IMR-90 (cell line): ENCODE data around the gene FNDC3B. TPM values are rescaled to one million over a fixed set of nuclear protein-coding genes. Genes with fewer than 3 reads are reported as not detected.

ENCODE experiments used
- ATAC-seq: fragments of 200-7000 bp; cut with Tn5 transposase; 2 replicates; pipeline ENCODE4 v1.9.1; 2020; ENCODE audit warnings: low read depth, mild to moderate bottlenecking, moderate library complexity
- BruUV-seq: library from RNA; stranded (reverse); fragments of 400-500 nt; replicated peaks from 2 replicates; lab custom pipeline; 2021; lab: Mats Ljungman, UMichigan
- CTCF ChIA-PET: fragments of 300-600 bp; formaldehyde crosslinking; extraction: SDS; loops from one replicate; lab custom pipeline; 2021; ENCODE audit warnings: antibody characterized with exemption; lab: Yijun Ruan, JAX
- POLR2A ChIA-PET: fragments of 300-600 bp; sonication (Branson Sonifier 250); formaldehyde crosslinking; loops from one replicate; lab custom pipeline; 2022; ENCODE audit warnings: antibody characterized with exemption; ENCODE audit not compliant: unreplicated experiment; lab: Charles Lee
- DNase-seq: peaks from one replicate; pipeline ENCODE4 v3.0.0; 2013
- H2AFZ ChIP-seq: replicated peaks from 2 replicates; pipeline ENCODE3; 2013; ENCODE audit warnings: low read length, mild to moderate bottlenecking; ENCODE audit not compliant: poor library complexity
- H2AK5ac ChIP-seq: 2 replicates; pipeline ENCODE4 v1.6.1; 2013; ENCODE audit warnings: low read depth, low read length, inconsistent platforms
- H2AK9ac ChIP-seq: replicated peaks from 2 replicates; pipeline ENCODE3; 2013; ENCODE audit warnings: mild to moderate bottlenecking, low read depth, low read length, moderate library complexity; ENCODE audit not compliant: poor library complexity
- H2BK120ac ChIP-seq: 2 replicates; pipeline ENCODE4 v1.6.1; 2013; ENCODE audit warnings: low read depth, low read length, inconsistent platforms
- H2BK15ac ChIP-seq: 3 replicates; pipeline ENCODE4 v1.6.1; 2013; ENCODE audit warnings: low read depth, low read length, inconsistent platforms
- H2BK20ac ChIP-seq: 2 replicates; pipeline ENCODE4 v1.6.1; 2013; ENCODE audit warnings: low read depth, mild to moderate bottlenecking, inconsistent platforms, low read length, moderate library complexity
- H2BK5ac ChIP-seq: 2 replicates; pipeline ENCODE4 v1.6.1; 2013; ENCODE audit warnings: mild to moderate bottlenecking, low read depth, low read length, inconsistent platforms; ENCODE audit not compliant: poor library complexity, severe bottlenecking
- H3K14ac ChIP-seq: replicated peaks from 2 replicates; pipeline ENCODE4 v1.6.1; 2013; ENCODE audit warnings: low read depth, low read length, inconsistent platforms
- H3K18ac ChIP-seq: 2 replicates; pipeline ENCODE4 v1.6.1; 2013; ENCODE audit warnings: low read depth, low read length, control low read depth
- H3K23ac ChIP-seq: 2 replicates; pipeline ENCODE4 v1.6.1; 2013; ENCODE audit warnings: low read depth, low read length, inconsistent platforms
- H3K27ac ChIP-seq: 2 replicates; pipeline ENCODE4 v1.5.1; 2013; ENCODE audit warnings: mild to moderate bottlenecking, control low read depth, low read length; ENCODE audit not compliant: insufficient read depth
- H3K27me3 ChIP-seq: 2 replicates; pipeline ENCODE4 v1.6.1; 2013; ENCODE audit warnings: low read length; ENCODE audit not compliant: control insufficient read depth, insufficient read depth
- H3K36me3 ChIP-seq: 2 replicates; pipeline ENCODE4 v1.6.1; 2013; ENCODE audit warnings: low read length, mixed read lengths; ENCODE audit not compliant: control insufficient read depth, insufficient read depth
- H3K4ac ChIP-seq: 2 replicates; pipeline ENCODE4 v1.6.1; 2013; ENCODE audit warnings: low read depth, low read length, inconsistent platforms
- H3K4me1 ChIP-seq: 2 replicates; pipeline ENCODE4 v1.6.1; 2013; ENCODE audit warnings: low read length, mixed read lengths; ENCODE audit not compliant: control insufficient read depth, insufficient read depth
- H3K4me2 ChIP-seq: 2 replicates; pipeline ENCODE4 v1.6.1; 2013; ENCODE audit warnings: low read depth, mild to moderate bottlenecking, control low read depth, low read length, moderate library complexity
- H3K4me3 ChIP-seq: 2 replicates; pipeline ENCODE4 v1.5.1; 2013; ENCODE audit warnings: low read depth, mild to moderate bottlenecking, control low read depth, low read length, moderate library complexity; ENCODE audit not compliant: insufficient read depth
- H3K56ac ChIP-seq: 2 replicates; pipeline ENCODE4 v1.6.1; 2013; ENCODE audit warnings: low read length, inconsistent platforms; ENCODE audit not compliant: insufficient read depth; ENCODE audit errors: extremely low read depth
- H3K79me1 ChIP-seq, 2 experiments: 2 replicates each; pipeline ENCODE4 v1.6.1; 2013; ENCODE audit warnings: low read length in 2 of 2, inconsistent platforms in 1 of 2, low read depth in 1 of 2
- H3K9ac ChIP-seq: 2 replicates; pipeline ENCODE4 v1.6.1; 2013; ENCODE audit warnings: low read depth, low read length, control low read depth
- H3K9me1 ChIP-seq: 2 replicates; pipeline ENCODE4 v1.6.1; 2013; ENCODE audit warnings: low read length, inconsistent platforms; ENCODE audit not compliant: insufficient read depth
- H3K9me3 ChIP-seq: 2 replicates; pipeline ENCODE4 v1.6.1; 2013; ENCODE audit warnings: low read length; ENCODE audit not compliant: control insufficient read depth, insufficient read depth
- H4K20me1 ChIP-seq: 2 replicates; pipeline ENCODE4 v1.6.1; 2013; ENCODE audit warnings: low read length, inconsistent platforms; ENCODE audit not compliant: insufficient read depth
- H4K5ac ChIP-seq: 2 replicates; pipeline ENCODE4 v1.6.1; 2013; ENCODE audit warnings: mild to moderate bottlenecking, low read depth, low read length, control low read depth
- H4K8ac ChIP-seq, 2 experiments: 2 replicates each; pipeline ENCODE4 v1.6.1; 2013; ENCODE audit warnings: low read depth in 2 of 2, low read length in 2 of 2, control low read depth in 1 of 2, inconsistent platforms in 1 of 2
- H4K91ac ChIP-seq: 2 replicates; pipeline ENCODE4 v1.6.1; 2013; ENCODE audit warnings: low read depth, low read length, inconsistent platforms; ENCODE audit not compliant: insufficient read depth
- BHLHE40 ChIP-seq: fragments of 150-350 bp; IDR thresholded peaks from 2 replicates; pipeline ENCODE4 v1.6.1; 2016; ENCODE audit warnings: mild to moderate bottlenecking, low read depth, low read length
- FOS ChIP-seq: fragments of 150-350 bp; IDR thresholded peaks from 2 replicates; pipeline ENCODE4 v1.6.1; 2016; ENCODE audit warnings: low read depth, low read length
- MAFK ChIP-seq: IDR thresholded peaks from 2 replicates; pipeline ENCODE4 v1.6.1; 2012; ENCODE audit warnings: low read depth, low read length, improper control_type of control experiment
- MAZ ChIP-seq: IDR thresholded peaks from 2 replicates; pipeline ENCODE4 v1.6.1; 2012; ENCODE audit warnings: low read depth, mild to moderate bottlenecking, low read length, improper control_type of control experiment, moderate library complexity, borderline replicate concordance
- MXI1 ChIP-seq: IDR thresholded peaks from 2 replicates; pipeline ENCODE4 v1.6.1; 2012; ENCODE audit warnings: low read depth, mild to moderate bottlenecking, low read length, moderate library complexity, borderline replicate concordance
- NFE2L2 ChIP-seq: fragments of 150-350 bp; IDR thresholded peaks from 2 replicates; pipeline ENCODE4 v1.6.1; 2016; ENCODE audit warnings: low read depth, mild to moderate bottlenecking, low read length
- POLR2A ChIP-seq: IDR thresholded peaks from 2 replicates; pipeline ENCODE4 v1.6.1; 2012; ENCODE audit warnings: mild to moderate bottlenecking, low read depth, low read length
- RAD21 ChIP-seq: IDR thresholded peaks from 2 replicates; pipeline ENCODE4 v1.6.1; 2012; ENCODE audit warnings: low read length, improper control_type of control experiment
- RCOR1 ChIP-seq: IDR thresholded peaks from 2 replicates; pipeline ENCODE4 v1.6.1; 2012; ENCODE audit warnings: mild to moderate bottlenecking, low read length, improper control_type of control experiment; ENCODE audit not compliant: insufficient replicate concordance
- RFX5 ChIP-seq: IDR thresholded peaks from 2 replicates; pipeline ENCODE4 v1.8.0; 2012; ENCODE audit warnings: low read depth, mild to moderate bottlenecking, low read length, moderate library complexity
- SMC3 ChIP-seq: fragments of 150-350 bp; IDR thresholded peaks from 2 replicates; pipeline ENCODE4 v1.6.1; 2016; ENCODE audit warnings: low read depth, mild to moderate bottlenecking, antibody characterized with exemption, low read length, moderate library complexity
- WGBS, 2 experiments: methylation state at CpG; one replicate each; pipeline versions ENCODE4 v1.1.5 to v1.1.7; 2013; ENCODE audit warnings: missing lambda C conversion rate in 2 of 2; ENCODE audit not compliant: insufficient read length in 1 of 2; ENCODE audit errors: extremely low coverage in 2 of 2; 5-methylcytosine and 5-hydroxymethylcytosine counted together
- dilution Hi-C: fragments of 300-500 bp; cut with HindIII; formaldehyde crosslinking; loops from one replicate; pipeline ENCODE4 v1.14.3; 2018; ENCODE audit warnings: low sequenced_read_pairs; ENCODE audit not compliant: unreplicated experiment
- in situ Hi-C: fragments of 300-500 bp; cut with MboI; formaldehyde crosslinking; loops from 3 replicates; pipeline ENCODE4 v1.14.3; 2019; ENCODE audit warnings: low sequenced_read_pairs, inconsistent platforms, mixed read lengths
- intact Hi-C: fragments of 100-400 bp; cut with micrococcal nuclease; formaldehyde crosslinking; loops from 2 replicates; pipeline ENCODE4 v1.10.0; 2022
- polyA plus RNA-seq, 3 experiments: library from polyadenylated mRNA; depleted of rRNA; stranded (reverse); fragments of >200 nt; gene quantifications; 2 replicates each; pipeline ENCODE4 v1.2.3, GENCODE V29; 2012; ENCODE audit warnings: low replicate concordance in 1 of 3
- total RNA-seq: library from RNA; depleted of rRNA; stranded (reverse); fragments of >200 nt; gene quantifications from 2 replicates; pipeline ENCODE4 v1.2.3, GENCODE V29; 2012
- TF ChIP-seq, protein P1 (sequence below): fragments of 150-350 bp; IDR thresholded peaks from 2 replicates; pipeline ENCODE4 v1.6.1; 2016; ENCODE audit warnings: low read depth, mild to moderate bottlenecking, low read length, moderate library complexity, borderline replicate concordance
- TF ChIP-seq, protein P2 (sequence below): fragments of 150-350 bp; IDR thresholded peaks from 2 replicates; pipeline ENCODE4 v1.6.1; 2017; ENCODE audit warnings: mild to moderate bottlenecking, antibody characterized with exemption, low read length, low read depth
- TF ChIP-seq, protein P3 (sequence below): conservative IDR thresholded peaks from 2 replicates; pipeline ENCODE4 v1.5.1; 2012; ENCODE audit warnings: mild to moderate bottlenecking, low read depth, low read length, improper control_type of control experiment

The FNDC3B gene
- total and polyA plus RNA-seq, 2 of the 4 experiments (the other 2 are of a cell fraction), result 23.9 to 150 TPM

- Histone ChIP-seq H4K5ac (no peak overlapping the region), H3K4ac (no peak overlapping the region; the same call in 1 of the 2 replicates), H2BK5ac (no peak overlapping the region), H4K20me1 (peaks cover 51% of the 10 kb centered on the region), H2AK5ac (no peak overlapping the region), H2AFZ (no peak overlapping the region), H3K18ac (no peak overlapping the region), H3K14ac (peak overlapping the region; percentile 15; the same call in 1 of the 2 replicates), H2BK120ac (no peak overlapping the region), H3K4me3 (no peak overlapping the region), H3K9me3 (no peaks in the 10 kb centered on the region), H3K4me2 (no peak overlapping the region), H3K79me1 (peaks cover 28 to 71% of the 10 kb centered on the region in 2 experiments), H2BK20ac (0 out of 2 replicates have a peak overlapping the region, but pooled peaks have one; percentile 38), H3K27me3 (no peaks in the 10 kb centered on the region), H2AK9ac (no peak overlapping the region), H3K27ac (no peak overlapping the region; the same call in 1 of the 2 replicates), H2BK15ac (no peak overlapping the region), H3K4me1 (peaks cover 4% of the 10 kb centered on the region; the same call in 1 of the 2 replicates), H4K8ac (peak overlapping the region in 1 of 2 experiments; percentile 34; a peak in 1 of 4 replicates), H3K9ac (no peak overlapping the region), H4K91ac (no peak overlapping the region), H3K9me1 (peaks cover 6% of the 10 kb centered on the region), H3K56ac (no peak overlapping the region), H3K23ac (peak overlapping the region; percentile 84; the same call in 1 of the 2 replicates), H3K36me3 (peaks cover 27% of the 10 kb centered on the region)
- ATAC-seq (no peak), DNase-seq (no peak)
- dilution Hi-C loops (no loop called here), intact Hi-C loops (no loop called here), in situ Hi-C loops (no loop called here)
- ChIA-PET POLR2A (no interaction called here), CTCF (interaction anchor here (1.5 kb wide), 1 partner anchor 10 kb away, joined by 4 read pairs; no protein-coding TSS in a partner anchor)
- BruUV-seq, result no TSS peak
- 100% methylated on average over 1 of the region's 13 CpGs; no CpG with 5 or more reads in 1 of the 2 experiments for WGBS, 2 experiments
- no peak for TF ChIP-seq RFX5
- TF ChIP-seq MAZ, result no peak
- TF ChIP-seq BHLHE40, result no peak
- no peak for TF ChIP-seq NFE2L2
- TF ChIP-seq FOS, result no peak
- TF ChIP-seq RAD21, result no peak
- no peak for TF ChIP-seq MAFK
- TF ChIP-seq, protein P1, sequence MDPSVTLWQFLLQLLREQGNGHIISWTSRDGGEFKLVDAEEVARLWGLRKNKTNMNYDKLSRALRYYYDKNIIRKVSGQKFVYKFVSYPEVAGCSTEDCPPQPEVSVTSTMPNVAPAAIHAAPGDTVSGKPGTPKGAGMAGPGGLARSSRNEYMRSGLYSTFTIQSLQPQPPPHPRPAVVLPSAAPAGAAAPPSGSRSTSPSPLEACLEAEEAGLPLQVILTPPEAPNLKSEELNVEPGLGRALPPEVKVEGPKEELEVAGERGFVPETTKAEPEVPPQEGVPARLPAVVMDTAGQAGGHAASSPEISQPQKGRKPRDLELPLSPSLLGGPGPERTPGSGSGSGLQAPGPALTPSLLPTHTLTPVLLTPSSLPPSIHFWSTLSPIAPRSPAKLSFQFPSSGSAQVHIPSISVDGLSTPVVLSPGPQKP, result no peak
- no peak for TF ChIP-seq MXI1
- TF ChIP-seq RCOR1, result no peak
- no peak for TF ChIP-seq POLR2A
- TF ChIP-seq, protein P2, sequence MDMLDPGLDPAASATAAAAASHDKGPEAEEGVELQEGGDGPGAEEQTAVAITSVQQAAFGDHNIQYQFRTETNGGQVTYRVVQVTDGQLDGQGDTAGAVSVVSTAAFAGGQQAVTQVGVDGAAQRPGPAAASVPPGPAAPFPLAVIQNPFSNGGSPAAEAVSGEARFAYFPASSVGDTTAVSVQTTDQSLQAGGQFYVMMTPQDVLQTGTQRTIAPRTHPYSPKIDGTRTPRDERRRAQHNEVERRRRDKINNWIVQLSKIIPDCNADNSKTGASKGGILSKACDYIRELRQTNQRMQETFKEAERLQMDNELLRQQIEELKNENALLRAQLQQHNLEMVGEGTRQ, result no peak
- TF ChIP-seq, protein P3, sequence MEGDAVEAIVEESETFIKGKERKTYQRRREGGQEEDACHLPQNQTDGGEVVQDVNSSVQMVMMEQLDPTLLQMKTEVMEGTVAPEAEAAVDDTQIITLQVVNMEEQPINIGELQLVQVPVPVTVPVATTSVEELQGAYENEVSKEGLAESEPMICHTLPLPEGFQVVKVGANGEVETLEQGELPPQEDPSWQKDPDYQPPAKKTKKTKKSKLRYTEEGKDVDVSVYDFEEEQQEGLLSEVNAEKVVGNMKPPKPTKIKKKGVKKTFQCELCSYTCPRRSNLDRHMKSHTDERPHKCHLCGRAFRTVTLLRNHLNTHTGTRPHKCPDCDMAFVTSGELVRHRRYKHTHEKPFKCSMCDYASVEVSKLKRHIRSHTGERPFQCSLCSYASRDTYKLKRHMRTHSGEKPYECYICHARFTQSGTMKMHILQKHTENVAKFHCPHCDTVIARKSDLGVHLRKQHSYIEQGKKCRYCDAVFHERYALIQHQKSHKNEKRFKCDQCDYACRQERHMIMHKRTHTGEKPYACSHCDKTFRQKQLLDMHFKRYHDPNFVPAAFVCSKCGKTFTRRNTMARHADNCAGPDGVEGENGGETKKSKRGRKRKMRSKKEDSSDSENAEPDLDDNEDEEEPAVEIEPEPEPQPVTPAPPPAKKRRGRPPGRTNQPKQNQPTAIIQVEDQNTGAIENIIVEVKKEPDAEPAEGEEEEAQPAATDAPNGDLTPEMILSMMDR, result no peak
- TF ChIP-seq SMC3, result no peak
These were observed 208.3 kb downstream of the FNDC3B start for GRCh38 chr3:172247525-172248274.
